Transverse colon (tissue), 4 donors: ENCODE data around the gene UTRN.

Experiments used
- EP300 ChIP-seq: sonication (generic); formaldehyde crosslinking; IDR thresholded peaks from one replicate; pipeline ENCODE4 v1.6.1; 2017; ENCODE audit warnings: antibody characterized with exemption, low read depth
- POLR2A ChIP-seq: fragments of 450-650 bp; IDR thresholded peaks from one replicate; pipeline ENCODE4 v1.6.1; 2016; ENCODE audit warnings: antibody characterized with exemption, mild to moderate bottlenecking, moderate library complexity
- POLR2AphosphoS5 ChIP-seq, 3 donors: sonication (generic); formaldehyde crosslinking; IDR thresholded peaks; one replicate each; pipeline ENCODE4 v1.6.1; 2016; ENCODE audit warnings: antibody characterized with exemption in 3 of 3
- TF ChIP-seq, protein P1 (sequence below), 5 experiments: fragments of 200-600 bp in 3 of 5; fragments of 450-650 bp in 2 of 5; sonication (generic) in 3 of 5; IDR thresholded peaks; 1 replicate in 2 of 5; 2 replicates in 3 of 5; pipeline ENCODE4 v1.5.1; 2016 to 2017; ENCODE audit warnings: antibody characterized with exemption in 5 of 5, inconsistent platforms in 3 of 5, mild to moderate bottlenecking in 2 of 5, moderate library complexity in 1 of 5

DNA sequence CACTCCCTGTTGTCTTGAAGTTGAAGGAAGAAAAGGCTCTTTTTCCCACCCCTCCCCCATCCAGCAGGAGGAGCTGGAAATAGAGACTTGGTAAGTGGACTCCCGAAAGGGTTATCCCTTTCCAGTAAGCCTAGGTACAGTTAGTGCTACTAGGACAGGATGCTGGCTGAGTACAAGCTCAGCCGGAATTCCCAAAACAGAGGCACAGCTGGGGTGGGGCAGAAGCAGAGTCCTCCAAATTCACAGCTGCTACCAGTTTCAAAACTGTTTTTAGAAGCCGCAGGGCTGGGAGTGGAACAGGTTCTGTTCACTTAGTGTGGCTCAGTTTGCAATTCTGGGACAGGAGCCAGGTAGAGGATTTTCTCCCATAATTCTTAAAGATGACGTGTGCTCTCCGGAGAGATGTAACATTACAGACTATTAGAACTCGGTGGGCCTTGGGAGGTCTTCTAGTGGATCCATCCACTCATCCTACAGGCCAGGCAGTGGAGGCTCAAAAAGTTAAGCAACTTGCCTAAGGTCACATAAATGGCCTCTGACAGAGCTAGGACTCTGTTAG is 19.0 kb upstream of the UTRN start:
- TF ChIP-seq POLR2A (no peak), POLR2AphosphoS5 (IDR thresholded peaks at IDR 0.05) (peak in 2 of 3 donors; percentile 21 to 41), EP300 (peak; percentile 89)
- TF ChIP-seq, protein P1, sequence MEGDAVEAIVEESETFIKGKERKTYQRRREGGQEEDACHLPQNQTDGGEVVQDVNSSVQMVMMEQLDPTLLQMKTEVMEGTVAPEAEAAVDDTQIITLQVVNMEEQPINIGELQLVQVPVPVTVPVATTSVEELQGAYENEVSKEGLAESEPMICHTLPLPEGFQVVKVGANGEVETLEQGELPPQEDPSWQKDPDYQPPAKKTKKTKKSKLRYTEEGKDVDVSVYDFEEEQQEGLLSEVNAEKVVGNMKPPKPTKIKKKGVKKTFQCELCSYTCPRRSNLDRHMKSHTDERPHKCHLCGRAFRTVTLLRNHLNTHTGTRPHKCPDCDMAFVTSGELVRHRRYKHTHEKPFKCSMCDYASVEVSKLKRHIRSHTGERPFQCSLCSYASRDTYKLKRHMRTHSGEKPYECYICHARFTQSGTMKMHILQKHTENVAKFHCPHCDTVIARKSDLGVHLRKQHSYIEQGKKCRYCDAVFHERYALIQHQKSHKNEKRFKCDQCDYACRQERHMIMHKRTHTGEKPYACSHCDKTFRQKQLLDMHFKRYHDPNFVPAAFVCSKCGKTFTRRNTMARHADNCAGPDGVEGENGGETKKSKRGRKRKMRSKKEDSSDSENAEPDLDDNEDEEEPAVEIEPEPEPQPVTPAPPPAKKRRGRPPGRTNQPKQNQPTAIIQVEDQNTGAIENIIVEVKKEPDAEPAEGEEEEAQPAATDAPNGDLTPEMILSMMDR (IDR thresholded peaks at IDR 0.05): no peak
